Calu3 (cell line): Measurements from ENCODE around the gene TRMT2A. TPM values are rescaled to one million over a fixed set of nuclear protein-coding genes. Genes with fewer than 3 reads are reported as not detected.

Experiments
- BruUV-seq: library from RNA; stranded (reverse); fragments of 400-500 nt; replicated peaks from 2 replicates; lab custom pipeline; 2021; lab: Mats Ljungman, UMichigan
- CTCF ChIA-PET: fragments of 300-600 bp; sonication (Branson Sonifier 250); formaldehyde crosslinking; loops from one replicate; lab custom pipeline; 2022; ENCODE audit warnings: antibody characterized with exemption; lab: Charles Lee
- DNase-seq: peaks from one replicate; pipeline ENCODE4 v3.0.0; 2022
- H3K27ac Mint-ChIP-seq: one replicate; pipeline ENCODE4 v1.8.0; 2022; ENCODE audit warnings: mixed read lengths; ENCODE audit not compliant: unreplicated experiment
- H3K27me3 Mint-ChIP-seq: one replicate; pipeline ENCODE4 v1.8.0; 2022; ENCODE audit warnings: mixed read lengths; ENCODE audit not compliant: unreplicated experiment
- H3K36me3 Mint-ChIP-seq: one replicate; pipeline ENCODE4 v1.8.0; 2022; ENCODE audit warnings: mild to moderate bottlenecking, moderate library complexity, mixed read lengths; ENCODE audit not compliant: insufficient read depth, unreplicated experiment
- H3K4me1 Mint-ChIP-seq: one replicate; pipeline ENCODE4 v1.8.0; 2022; ENCODE audit warnings: mild to moderate bottlenecking, low read depth, mixed read lengths; ENCODE audit not compliant: unreplicated experiment
- H3K4me3 Mint-ChIP-seq: one replicate; pipeline ENCODE4 v1.8.0; 2022; ENCODE audit warnings: mild to moderate bottlenecking, low read depth, moderate library complexity, mixed read lengths; ENCODE audit not compliant: unreplicated experiment
- H3K9me3 Mint-ChIP-seq: one replicate; pipeline ENCODE4 v1.8.0; 2022; ENCODE audit warnings: low read depth, mixed read lengths; ENCODE audit not compliant: unreplicated experiment
- CTCF ChIP-seq: fragments of 200-600 bp; IDR thresholded peaks from one replicate; pipeline ENCODE4 v1.8.0; 2022; ENCODE audit warnings: antibody characterized with exemption; ENCODE audit not compliant: unreplicated experiment
- intact Hi-C: fragments of 100-400 bp; cut with micrococcal nuclease; formaldehyde crosslinking; loops from one replicate; pipeline ENCODE4 v1.10.0; 2022; ENCODE audit not compliant: unreplicated experiment
- total RNA-seq: library from RNA; stranded (reverse); gene quantifications from 2 replicates; pipeline ENCODE4 v1.2.3, GENCODE V29; 2022

TRMT2A gene
- total RNA-seq, 1 experiment from 2014 or later = 63.0 TPM

GRCh38 chr22:20066617-20067383, 50.2 kb downstream of the TRMT2A start:
- H3K9me3 Mint-ChIP-seq = no peaks in the 10 kb centered on the region
- no peak overlapping the region for H3K4me3 Mint-ChIP-seq
- intact Hi-C loops = no loop called here
- no peak overlapping the region for H3K27ac Mint-ChIP-seq
- no peaks in the 10 kb centered on the region for H3K4me1 Mint-ChIP-seq
- H3K36me3 Mint-ChIP-seq = peaks cover 10% of the 10 kb centered on the region
- no peak for TF ChIP-seq CTCF
- no peak for DNase-seq
- CTCF ChIA-PET = no interaction called here
- no TSS peak for BruUV-seq
- no peaks in the 10 kb centered on the region for H3K27me3 Mint-ChIP-seq

DNA sequence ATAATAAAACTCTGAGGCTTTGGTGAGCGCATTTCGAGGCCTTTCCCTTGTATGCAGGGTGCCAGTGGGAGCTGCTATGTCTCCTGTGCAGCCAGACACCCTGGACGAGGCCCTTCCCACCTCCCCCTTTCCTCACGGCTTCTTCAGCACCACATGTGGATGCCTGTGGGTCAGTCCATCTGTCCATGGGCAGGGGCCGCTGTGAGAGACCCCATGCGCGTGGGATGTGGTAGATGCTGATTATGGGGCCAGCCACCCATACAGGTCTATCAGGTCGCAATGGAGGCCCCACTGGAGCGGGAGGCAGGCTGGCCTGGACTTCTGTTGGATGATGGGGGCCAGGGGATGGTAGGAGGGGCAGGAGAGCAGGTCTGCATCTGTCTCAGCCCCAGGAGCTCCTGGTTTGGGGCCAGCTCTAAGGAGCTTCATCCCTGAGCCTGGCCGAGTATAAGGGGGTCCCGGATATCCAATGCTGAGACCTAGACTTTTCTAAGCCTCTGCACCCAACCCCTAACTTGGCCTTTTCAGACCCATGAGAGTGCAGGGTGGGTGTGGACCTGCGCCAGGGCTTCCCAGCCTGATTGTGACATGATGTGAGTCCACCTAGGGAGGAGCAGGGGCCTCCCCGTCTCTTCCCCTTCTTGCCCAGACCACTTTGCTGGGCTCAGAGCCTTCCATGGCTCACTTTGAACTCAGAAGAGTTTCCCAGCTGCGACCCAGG, 51.0 kb downstream of the TRMT2A start:
- peaks cover 5% of the 10 kb centered on the region for H3K36me3 Mint-ChIP-seq
- no peak overlapping the region for H3K27ac Mint-ChIP-seq
- CTCF ChIA-PET = no interaction called here
- intact Hi-C loops = no loop called here
- H3K4me1 Mint-ChIP-seq = no peaks in the 10 kb centered on the region
- H3K9me3 Mint-ChIP-seq = no peaks in the 10 kb centered on the region
- no peak for TF ChIP-seq CTCF
- no peaks in the 10 kb centered on the region for H3K27me3 Mint-ChIP-seq
- BruUV-seq = no TSS peak
- H3K4me3 Mint-ChIP-seq = no peak overlapping the region
- DNase-seq = no peak

DNA sequence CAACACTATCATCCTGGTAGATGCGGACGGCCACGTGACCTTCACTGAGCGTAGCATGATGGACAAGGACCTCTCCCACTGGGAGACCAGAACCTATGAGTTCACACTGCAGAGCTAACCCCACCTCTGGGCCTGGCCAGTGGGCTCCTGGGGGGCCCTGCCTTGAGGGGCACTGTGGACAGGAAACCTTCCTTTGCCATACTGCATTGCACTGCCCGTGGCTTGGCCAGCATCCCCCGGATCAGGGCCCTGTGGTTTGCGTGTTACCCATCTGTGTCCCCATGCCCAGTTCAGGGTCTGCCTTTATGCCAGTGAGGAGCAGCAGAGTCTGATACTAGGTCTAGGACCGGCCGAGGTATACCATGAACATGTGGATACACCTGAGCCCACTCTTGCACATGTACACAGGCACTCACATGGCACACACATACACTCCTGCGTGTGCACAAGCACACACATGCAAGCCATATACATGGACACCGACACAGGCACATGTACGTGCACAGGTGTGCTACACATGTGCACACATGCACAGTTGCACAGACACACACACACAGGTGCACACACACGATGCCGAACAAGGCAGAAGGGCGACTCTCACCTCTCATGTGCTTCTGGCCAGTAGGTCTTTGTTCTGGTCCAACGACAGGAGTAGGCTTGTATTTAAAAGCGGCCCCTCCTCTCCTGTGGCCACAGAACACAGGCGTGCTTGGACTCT, 52.3 kb downstream of the TRMT2A start:
- no peaks in the 10 kb centered on the region for H3K4me1 Mint-ChIP-seq
- H3K36me3 Mint-ChIP-seq = peaks cover 7% of the 10 kb centered on the region
- CTCF ChIA-PET = no interaction called here
- H3K9me3 Mint-ChIP-seq = no peaks in the 10 kb centered on the region
- no peak overlapping the region for H3K27ac Mint-ChIP-seq
- no peaks in the 10 kb centered on the region for H3K27me3 Mint-ChIP-seq
- DNase-seq = no peak
- TF ChIP-seq CTCF = no peak
- no TSS peak for BruUV-seq
- intact Hi-C loops = no loop called here
- H3K4me3 Mint-ChIP-seq = no peak overlapping the region

- DNase-seq = no peak
- CTCF ChIA-PET = no interaction called here
- H3K36me3 Mint-ChIP-seq = peaks cover 13% of the 10 kb centered on the region
- no peak overlapping the region for H3K27ac Mint-ChIP-seq
- no peaks in the 10 kb centered on the region for H3K9me3 Mint-ChIP-seq
- no peaks in the 10 kb centered on the region for H3K4me1 Mint-ChIP-seq
- no peak for TF ChIP-seq CTCF
- no TSS peak for BruUV-seq
- H3K4me3 Mint-ChIP-seq = no peak overlapping the region
- intact Hi-C loops = no loop called here
- no peaks in the 10 kb centered on the region for H3K27me3 Mint-ChIP-seq
Measured at GRCh38 chr22:20064140-20064480, 52.9 kb downstream of the TRMT2A start.
